Measurements from ENCODE around the gene TANGO6.

The TANGO6 gene

GRCh38 chr16:69064764-69065313 is 221.5 kb downstream of the TANGO6 start:
- no peak for FAIRE-seq

GRCh38 chr16:69069504-69069903 is 226.2 kb downstream of the TANGO6 start:
- FAIRE-seq, result no peak

DNA sequence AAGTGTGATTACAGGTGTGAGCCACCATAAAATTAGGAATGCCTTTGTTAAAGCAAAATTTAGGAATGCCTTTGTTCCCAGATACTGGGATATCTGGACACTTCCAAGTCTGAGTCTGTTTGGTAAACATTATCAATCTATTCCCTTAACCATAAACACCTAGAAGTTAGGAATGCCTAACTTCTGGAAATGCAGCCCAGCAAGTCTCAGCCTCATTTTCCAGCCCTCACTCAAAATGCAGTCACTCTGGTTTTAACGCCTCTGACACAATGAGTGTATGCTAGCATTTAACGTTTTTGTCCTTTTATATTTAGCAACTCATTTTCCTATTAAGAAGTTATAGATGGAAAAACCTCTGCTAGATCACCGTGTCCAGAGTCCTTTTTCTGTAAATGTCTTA is 227.7 kb downstream of the TANGO6 start:
- no peak for FAIRE-seq

DNA sequence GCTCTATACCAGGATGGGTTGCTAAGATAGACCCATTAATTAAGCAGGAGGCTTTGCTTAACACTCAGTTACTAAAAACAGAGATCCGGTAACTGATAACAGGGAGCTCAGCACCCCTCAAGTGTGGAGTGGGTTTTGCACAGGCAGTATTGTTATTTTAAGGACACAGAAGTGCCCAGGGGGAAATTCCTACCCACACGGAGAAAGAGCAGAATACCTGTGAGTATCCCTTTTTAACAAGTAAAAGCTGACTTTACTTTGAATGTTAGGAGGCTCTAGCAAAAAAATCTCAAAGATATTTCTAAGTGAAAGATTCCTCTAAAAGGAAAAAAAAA is 229.3 kb downstream of the TANGO6 start:
- no peak for FAIRE-seq

- no peak for FAIRE-seq
These were observed 229.9 kb downstream of the TANGO6 start for GRCh38 chr16:69073181-69073702.

- no peak for FAIRE-seq
These were observed 233.9 kb downstream of the TANGO6 start for GRCh38 chr16:69077251-69077650.

DNA sequence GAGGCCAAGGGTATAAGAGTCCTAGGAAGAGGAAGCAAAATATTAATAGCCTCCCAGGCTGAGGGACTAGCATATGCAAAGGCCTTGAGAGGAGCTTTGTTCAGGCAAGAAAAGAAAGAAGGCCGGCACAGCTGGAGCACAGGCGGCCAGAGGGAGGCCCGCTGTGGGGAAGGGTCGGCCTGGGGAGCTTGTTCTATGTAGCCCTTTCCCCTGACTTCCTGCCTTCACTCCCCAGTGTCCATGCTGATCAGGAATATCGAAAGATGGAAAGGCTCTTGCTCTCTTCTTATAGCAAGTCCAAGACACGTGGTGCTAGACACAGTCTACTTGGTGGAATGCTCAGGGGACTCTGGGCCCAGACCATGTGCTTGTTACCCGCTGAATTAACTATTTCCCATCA is 234.7 kb downstream of the TANGO6 start:
- no peak for FAIRE-seq

GRCh38 chr16:69079697-69080096 is 236.4 kb downstream of the TANGO6 start:
- no peak for FAIRE-seq

DNA sequence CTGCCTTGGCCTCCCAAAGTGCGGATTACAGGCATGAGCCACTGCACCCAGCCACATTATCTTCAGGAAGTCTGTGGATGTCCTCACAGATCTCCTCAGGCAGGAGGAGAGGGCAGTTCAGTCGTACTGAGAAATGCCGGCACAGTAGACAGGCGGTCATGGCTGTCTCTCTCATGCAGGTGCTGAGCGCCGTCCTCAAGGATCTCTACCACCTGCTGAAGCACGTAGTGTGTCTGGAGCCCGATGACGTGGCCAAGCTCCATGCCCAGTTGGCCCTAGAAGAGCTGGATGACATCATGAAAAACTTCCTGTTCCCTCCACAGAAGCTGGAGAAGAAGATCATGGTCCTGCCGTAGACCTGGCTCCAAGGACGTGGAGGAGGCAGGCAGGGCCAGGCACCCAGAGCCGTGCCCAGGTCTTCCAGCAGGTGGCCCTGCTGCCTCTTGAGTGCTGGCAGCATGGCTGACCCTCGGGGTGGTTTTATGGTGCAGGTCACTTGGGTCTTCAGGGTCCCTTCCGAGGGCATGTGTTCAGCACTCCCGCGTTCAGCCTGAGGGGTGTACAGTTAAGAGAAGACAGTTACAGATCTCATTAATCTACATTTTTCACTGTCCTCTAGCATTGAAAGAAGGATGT is 240.1 kb downstream of the TANGO6 start:
- FAIRE-seq, result no peak

DNA sequence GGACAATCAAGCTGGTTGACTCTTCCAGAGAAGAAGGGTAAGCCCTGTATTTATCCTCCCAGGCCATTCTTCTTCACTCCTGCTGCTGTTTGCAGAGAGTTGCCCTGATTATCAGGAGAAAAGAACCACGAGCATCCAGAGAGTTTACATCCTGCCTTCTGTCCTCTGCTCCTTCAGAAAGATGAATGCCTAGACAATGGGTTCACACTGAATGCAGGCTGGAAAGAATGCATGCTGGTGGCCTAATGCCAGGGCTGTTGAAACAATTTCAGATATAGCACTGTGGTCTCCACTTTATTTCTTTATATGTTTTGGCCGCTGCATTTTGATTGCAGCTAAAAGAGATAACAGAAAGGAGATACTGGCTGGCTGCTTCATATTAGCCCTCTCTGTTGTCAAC is 241.0 kb downstream of the TANGO6 start:
- FAIRE-seq, result no peak

DNA sequence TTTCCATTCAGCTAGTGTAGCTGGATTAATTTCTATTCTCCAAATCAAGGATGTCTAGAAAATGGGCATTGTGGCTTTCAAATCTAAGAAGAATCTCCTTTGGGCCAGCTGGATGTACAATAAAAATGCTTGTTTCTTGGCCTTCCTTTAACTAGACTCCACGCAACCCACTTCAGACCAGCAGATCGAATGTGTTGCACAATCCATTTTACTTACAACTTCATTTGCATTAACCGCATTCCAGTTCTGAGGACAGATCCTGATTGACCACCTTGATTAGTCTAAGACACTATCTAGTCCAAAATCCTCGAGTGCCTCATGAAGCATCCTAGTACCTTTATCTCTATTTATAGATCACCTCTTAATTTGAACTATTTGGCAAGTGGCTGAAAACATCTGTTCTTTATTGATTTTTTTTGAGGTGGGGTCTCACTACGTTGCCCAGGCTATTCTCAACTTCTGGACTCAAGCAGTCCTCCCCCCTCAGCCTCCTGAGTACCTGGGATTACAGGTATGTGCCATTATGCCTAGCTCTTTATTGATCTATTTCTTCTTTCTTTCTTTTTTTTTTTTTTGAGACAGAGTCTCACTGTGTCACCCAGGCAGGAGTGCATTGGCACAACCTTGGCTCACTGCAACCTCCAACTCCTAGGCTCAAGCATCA is 241.8 kb downstream of the TANGO6 start:
- no peak for FAIRE-seq

DNA sequence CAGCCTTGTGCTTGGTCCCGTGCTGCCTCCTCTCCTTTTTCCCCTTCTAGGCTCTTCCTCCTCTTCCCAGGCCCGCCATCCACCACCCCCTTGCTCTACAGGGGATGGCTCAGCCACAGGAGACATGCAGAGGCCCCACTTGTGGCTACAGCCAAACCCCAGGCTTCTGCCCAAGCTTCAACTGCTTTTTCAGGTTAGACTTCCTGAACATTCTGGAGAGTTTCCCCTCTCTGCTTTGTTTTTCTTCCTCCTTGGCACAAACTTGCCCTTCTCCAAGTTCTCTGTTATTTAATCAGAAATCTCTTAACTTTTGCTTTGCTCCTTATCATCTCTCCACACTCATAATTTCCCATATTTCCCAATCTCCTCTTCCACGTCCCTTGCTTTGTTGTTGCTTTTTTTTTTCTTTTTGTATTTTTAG is 243.8 kb downstream of the TANGO6 start:
- no peak for FAIRE-seq

- no peak for FAIRE-seq
These were observed 245.4 kb downstream of the TANGO6 start for GRCh38 chr16:69088684-69089083.

DNA sequence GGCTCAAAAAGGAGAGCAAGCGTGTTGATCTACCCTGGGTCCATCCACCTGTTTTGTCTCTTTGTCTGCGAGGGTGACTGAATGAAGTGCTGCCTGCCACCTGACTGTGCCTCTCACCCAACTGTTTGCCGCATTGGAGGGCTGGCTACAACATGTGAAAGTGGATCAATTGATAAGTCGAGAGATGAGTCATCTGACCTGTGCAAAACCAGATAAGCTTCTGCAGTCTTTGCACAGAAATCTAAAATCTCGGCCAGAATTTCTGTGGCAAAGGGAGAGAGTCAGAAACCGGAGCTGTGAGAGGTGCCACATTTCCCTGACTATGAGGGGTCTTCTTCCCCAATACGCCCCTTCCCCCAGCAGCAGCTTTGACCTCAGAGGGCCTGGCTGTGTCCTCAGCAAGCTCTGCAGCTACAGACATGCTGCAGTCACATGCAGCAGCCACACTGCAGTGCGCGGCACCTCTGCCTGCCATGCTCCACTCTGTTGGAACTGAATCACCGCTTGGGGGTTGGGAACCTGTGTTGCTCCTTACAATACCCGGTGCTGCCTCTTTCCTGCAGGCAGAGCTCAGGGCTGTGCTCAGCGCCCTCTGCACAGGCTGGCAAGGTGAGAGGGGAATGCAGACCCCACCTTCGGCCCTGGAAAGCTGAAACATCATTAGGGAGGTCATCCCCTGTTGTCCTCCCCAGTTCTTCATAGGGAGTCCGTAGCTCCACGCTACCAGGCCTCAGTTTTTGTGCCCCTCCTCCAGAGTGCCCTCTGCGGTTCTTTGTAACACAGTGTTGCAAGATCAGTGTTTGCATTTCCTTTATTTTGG is 246.0 kb downstream of the TANGO6 start:
- no peak for FAIRE-seq

GRCh38 chr16:69093974-69094373 is 250.6 kb downstream of the TANGO6 start:
- FAIRE-seq, result no peak

DNA sequence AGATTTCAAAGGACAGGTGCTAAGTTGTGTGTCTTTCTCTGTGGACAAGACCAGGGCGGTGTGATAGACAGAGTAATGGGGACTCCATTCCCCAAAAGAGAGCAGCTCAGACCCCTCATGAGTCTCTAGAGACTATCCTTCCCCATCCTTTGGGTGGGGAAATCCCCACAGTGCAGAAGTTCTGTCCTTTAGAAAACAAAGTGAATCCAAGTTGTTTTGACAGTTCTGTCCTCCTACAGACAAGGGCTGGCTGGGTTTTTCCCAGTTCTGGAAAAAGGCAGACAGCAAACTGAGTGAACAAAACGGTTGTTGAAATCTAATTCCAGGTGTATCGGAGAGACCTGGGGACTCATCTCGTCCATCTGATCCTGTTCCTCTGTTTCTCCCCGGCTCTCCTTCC is 251.2 kb downstream of the TANGO6 start:
- FAIRE-seq, result no peak

DNA sequence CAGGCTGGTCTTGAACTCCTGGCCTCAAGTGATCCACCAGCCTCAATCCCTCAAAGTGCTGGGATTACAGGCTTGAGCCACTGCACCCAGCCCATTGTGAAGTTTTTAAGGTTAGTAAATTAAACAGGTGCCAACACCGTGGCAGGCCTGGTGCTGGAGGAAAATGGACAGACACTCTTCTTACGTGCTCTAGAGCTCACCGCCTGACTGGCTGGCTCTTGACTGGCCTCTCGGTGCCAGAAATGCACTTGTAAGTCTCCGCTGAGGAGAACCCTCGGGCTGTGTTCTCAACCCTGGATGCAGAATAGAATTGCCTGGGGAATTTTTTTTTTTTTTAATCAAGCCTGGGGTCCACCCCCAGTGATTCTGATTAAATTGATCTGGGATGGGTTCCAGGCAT is 251.9 kb downstream of the TANGO6 start:
- FAIRE-seq, result no peak

DNA sequence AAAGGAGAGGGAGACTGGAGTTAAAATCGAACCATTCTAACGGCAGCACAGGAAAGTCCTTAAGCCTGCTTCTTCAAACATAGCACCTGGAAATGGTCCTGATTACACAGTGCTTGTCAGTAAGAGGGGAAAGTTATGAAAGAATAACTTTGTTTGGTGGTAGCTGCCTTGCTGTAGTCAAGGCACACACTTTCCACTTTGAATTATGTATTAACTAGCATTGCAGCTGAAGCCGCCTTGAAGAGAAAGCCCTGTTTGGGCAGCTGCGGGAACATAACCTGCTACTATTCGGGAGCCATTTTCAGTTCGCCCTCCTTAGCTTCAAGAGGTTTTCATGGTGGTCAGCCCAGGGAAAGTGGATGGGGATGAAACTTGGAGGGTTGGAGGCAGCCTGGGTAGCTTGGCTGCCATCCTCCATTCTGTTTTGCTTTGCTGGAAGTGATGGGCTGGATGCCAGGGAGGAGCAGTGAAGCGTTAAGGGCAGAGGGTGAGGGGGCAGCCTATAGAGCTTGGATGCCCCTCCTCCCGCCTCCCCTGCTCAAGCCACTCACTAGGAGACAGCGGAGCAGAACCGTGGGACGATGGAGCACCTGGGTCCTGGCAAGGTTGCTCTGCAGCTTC is 256.9 kb downstream of the TANGO6 start:
- no peak for FAIRE-seq

DNA sequence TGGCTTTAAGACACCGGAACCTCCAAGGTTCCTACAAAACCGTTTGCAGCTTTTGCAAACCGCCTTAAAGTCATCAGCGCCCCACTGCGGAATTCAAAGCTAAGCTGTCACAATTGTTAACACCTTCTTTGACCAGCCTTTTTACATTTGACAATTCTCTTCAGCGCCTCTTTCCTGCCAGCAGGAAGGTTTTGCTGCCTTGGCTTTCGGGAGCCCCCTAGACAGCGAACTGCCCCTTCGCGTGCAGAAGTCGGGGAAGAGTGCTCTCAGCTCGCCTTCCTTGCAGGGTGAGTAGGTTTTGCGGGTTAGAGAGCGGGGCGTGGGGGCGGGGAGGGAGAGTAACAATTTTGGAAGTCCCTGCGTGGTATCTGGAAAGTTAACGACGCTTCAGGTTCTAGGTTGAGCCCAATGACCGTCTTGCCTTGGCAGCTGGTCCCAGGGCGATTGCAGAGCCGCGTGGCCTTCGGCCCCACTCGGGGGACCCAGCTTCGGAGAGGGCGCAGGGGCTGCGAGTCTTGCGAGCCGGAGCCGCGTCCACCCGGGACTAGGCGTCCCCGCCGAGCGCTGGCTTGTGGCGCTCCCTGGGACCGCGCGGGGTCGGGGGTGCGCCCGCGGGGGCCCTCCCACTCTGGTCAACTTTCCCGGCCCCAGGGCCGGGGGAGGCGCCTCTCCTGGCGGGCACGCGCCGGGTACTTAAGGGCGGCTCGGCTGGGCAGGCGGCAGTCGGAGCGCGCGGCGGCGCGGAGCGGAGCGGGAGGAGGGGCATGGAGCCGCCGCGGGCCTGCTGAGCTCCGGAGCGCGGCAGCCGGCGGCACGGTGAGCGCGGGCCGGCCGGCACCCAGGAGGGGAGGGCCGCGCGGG is 262.4 kb downstream of the TANGO6 start, which contains the start of gene HAS3:
Gene HAS3 (plus strand): TSS at position 153 of the 861 bp plus-strand sequence. CDS start 3,743 bp downstream, outside the sequence.
- FAIRE-seq, result no peak

- FAIRE-seq, result no peak
These were observed 263.4 kb downstream of the TANGO6 start for GRCh38 chr16:69106491-69107315.

Data from A204.1 (cell line).